IMR-90 (cell line): ENCODE measurements around the gene UBL7. TPM values are rescaled to one million over a fixed set of nuclear protein-coding genes. Genes with fewer than 3 reads are reported as not detected.

ENCODE experiments used
- ATAC-seq: fragments of 200-7000 bp; cut with Tn5 transposase; 2 replicates; pipeline ENCODE4 v1.9.1; 2020; ENCODE audit warnings: low read depth, mild to moderate bottlenecking, moderate library complexity
- BruUV-seq: library from RNA; stranded (reverse); fragments of 400-500 nt; replicated peaks from 2 replicates; lab custom pipeline; 2021; lab: Mats Ljungman, UMichigan
- CTCF ChIA-PET: fragments of 300-600 bp; formaldehyde crosslinking; extraction: SDS; loops from one replicate; lab custom pipeline; 2021; ENCODE audit warnings: antibody characterized with exemption; lab: Yijun Ruan, JAX
- POLR2A ChIA-PET: fragments of 300-600 bp; sonication (Branson Sonifier 250); formaldehyde crosslinking; loops from one replicate; lab custom pipeline; 2022; ENCODE audit warnings: antibody characterized with exemption; ENCODE audit not compliant: unreplicated experiment; lab: Charles Lee
- DNase-seq: peaks from one replicate; pipeline ENCODE4 v3.0.0; 2013
- H2AFZ ChIP-seq: replicated peaks from 2 replicates; pipeline ENCODE3; 2013; ENCODE audit warnings: low read length, mild to moderate bottlenecking; ENCODE audit not compliant: poor library complexity
- H2AK5ac ChIP-seq: 2 replicates; pipeline ENCODE4 v1.6.1; 2013; ENCODE audit warnings: low read depth, low read length, inconsistent platforms
- H2AK9ac ChIP-seq: replicated peaks from 2 replicates; pipeline ENCODE3; 2013; ENCODE audit warnings: mild to moderate bottlenecking, low read depth, low read length, moderate library complexity; ENCODE audit not compliant: poor library complexity
- H2BK120ac ChIP-seq: 2 replicates; pipeline ENCODE4 v1.6.1; 2013; ENCODE audit warnings: low read depth, low read length, inconsistent platforms
- H2BK15ac ChIP-seq: 3 replicates; pipeline ENCODE4 v1.6.1; 2013; ENCODE audit warnings: low read depth, low read length, inconsistent platforms
- H2BK20ac ChIP-seq: 2 replicates; pipeline ENCODE4 v1.6.1; 2013; ENCODE audit warnings: low read depth, mild to moderate bottlenecking, inconsistent platforms, low read length, moderate library complexity
- H2BK5ac ChIP-seq: 2 replicates; pipeline ENCODE4 v1.6.1; 2013; ENCODE audit warnings: mild to moderate bottlenecking, low read depth, low read length, inconsistent platforms; ENCODE audit not compliant: poor library complexity, severe bottlenecking
- H3K14ac ChIP-seq: replicated peaks from 2 replicates; pipeline ENCODE4 v1.6.1; 2013; ENCODE audit warnings: low read depth, low read length, inconsistent platforms
- H3K18ac ChIP-seq: 2 replicates; pipeline ENCODE4 v1.6.1; 2013; ENCODE audit warnings: low read depth, low read length, control low read depth
- H3K23ac ChIP-seq: 2 replicates; pipeline ENCODE4 v1.6.1; 2013; ENCODE audit warnings: low read depth, low read length, inconsistent platforms
- H3K27ac ChIP-seq: 2 replicates; pipeline ENCODE4 v1.5.1; 2013; ENCODE audit warnings: mild to moderate bottlenecking, control low read depth, low read length; ENCODE audit not compliant: insufficient read depth
- H3K27me3 ChIP-seq: 2 replicates; pipeline ENCODE4 v1.6.1; 2013; ENCODE audit warnings: low read length; ENCODE audit not compliant: control insufficient read depth, insufficient read depth
- H3K36me3 ChIP-seq: 2 replicates; pipeline ENCODE4 v1.6.1; 2013; ENCODE audit warnings: low read length, mixed read lengths; ENCODE audit not compliant: control insufficient read depth, insufficient read depth
- H3K4ac ChIP-seq: 2 replicates; pipeline ENCODE4 v1.6.1; 2013; ENCODE audit warnings: low read depth, low read length, inconsistent platforms
- H3K4me1 ChIP-seq: 2 replicates; pipeline ENCODE4 v1.6.1; 2013; ENCODE audit warnings: low read length, mixed read lengths; ENCODE audit not compliant: control insufficient read depth, insufficient read depth
- H3K4me2 ChIP-seq: 2 replicates; pipeline ENCODE4 v1.6.1; 2013; ENCODE audit warnings: low read depth, mild to moderate bottlenecking, control low read depth, low read length, moderate library complexity
- H3K4me3 ChIP-seq: 2 replicates; pipeline ENCODE4 v1.5.1; 2013; ENCODE audit warnings: low read depth, mild to moderate bottlenecking, control low read depth, low read length, moderate library complexity; ENCODE audit not compliant: insufficient read depth
- H3K56ac ChIP-seq: 2 replicates; pipeline ENCODE4 v1.6.1; 2013; ENCODE audit warnings: low read length, inconsistent platforms; ENCODE audit not compliant: insufficient read depth; ENCODE audit errors: extremely low read depth
- H3K79me1 ChIP-seq, 2 experiments: 2 replicates each; pipeline ENCODE4 v1.6.1; 2013; ENCODE audit warnings: low read length in 2 of 2, inconsistent platforms in 1 of 2, low read depth in 1 of 2
- H3K9ac ChIP-seq: 2 replicates; pipeline ENCODE4 v1.6.1; 2013; ENCODE audit warnings: low read depth, low read length, control low read depth
- H3K9me1 ChIP-seq: 2 replicates; pipeline ENCODE4 v1.6.1; 2013; ENCODE audit warnings: low read length, inconsistent platforms; ENCODE audit not compliant: insufficient read depth
- H3K9me3 ChIP-seq: 2 replicates; pipeline ENCODE4 v1.6.1; 2013; ENCODE audit warnings: low read length; ENCODE audit not compliant: control insufficient read depth, insufficient read depth
- H4K20me1 ChIP-seq: 2 replicates; pipeline ENCODE4 v1.6.1; 2013; ENCODE audit warnings: low read length, inconsistent platforms; ENCODE audit not compliant: insufficient read depth
- H4K5ac ChIP-seq: 2 replicates; pipeline ENCODE4 v1.6.1; 2013; ENCODE audit warnings: mild to moderate bottlenecking, low read depth, low read length, control low read depth
- H4K8ac ChIP-seq, 2 experiments: 2 replicates each; pipeline ENCODE4 v1.6.1; 2013; ENCODE audit warnings: low read depth in 2 of 2, low read length in 2 of 2, control low read depth in 1 of 2, inconsistent platforms in 1 of 2
- H4K91ac ChIP-seq: 2 replicates; pipeline ENCODE4 v1.6.1; 2013; ENCODE audit warnings: low read depth, low read length, inconsistent platforms; ENCODE audit not compliant: insufficient read depth
- BHLHE40 ChIP-seq: fragments of 150-350 bp; IDR thresholded peaks from 2 replicates; pipeline ENCODE4 v1.6.1; 2016; ENCODE audit warnings: mild to moderate bottlenecking, low read depth, low read length
- FOS ChIP-seq: fragments of 150-350 bp; IDR thresholded peaks from 2 replicates; pipeline ENCODE4 v1.6.1; 2016; ENCODE audit warnings: low read depth, low read length
- NFE2L2 ChIP-seq: fragments of 150-350 bp; IDR thresholded peaks from 2 replicates; pipeline ENCODE4 v1.6.1; 2016; ENCODE audit warnings: low read depth, mild to moderate bottlenecking, low read length
- POLR2A ChIP-seq: IDR thresholded peaks from 2 replicates; pipeline ENCODE4 v1.6.1; 2012; ENCODE audit warnings: mild to moderate bottlenecking, low read depth, low read length
- RAD21 ChIP-seq: IDR thresholded peaks from 2 replicates; pipeline ENCODE4 v1.6.1; 2012; ENCODE audit warnings: low read length, improper control_type of control experiment
- RCOR1 ChIP-seq: IDR thresholded peaks from 2 replicates; pipeline ENCODE4 v1.6.1; 2012; ENCODE audit warnings: mild to moderate bottlenecking, low read length, improper control_type of control experiment; ENCODE audit not compliant: insufficient replicate concordance
- RFX5 ChIP-seq: IDR thresholded peaks from 2 replicates; pipeline ENCODE4 v1.8.0; 2012; ENCODE audit warnings: low read depth, mild to moderate bottlenecking, low read length, moderate library complexity
- SMC3 ChIP-seq: fragments of 150-350 bp; IDR thresholded peaks from 2 replicates; pipeline ENCODE4 v1.6.1; 2016; ENCODE audit warnings: low read depth, mild to moderate bottlenecking, antibody characterized with exemption, low read length, moderate library complexity
- WGBS, 2 experiments: methylation state at CpG; one replicate each; pipeline versions ENCODE4 v1.1.5 to v1.1.7; 2013; ENCODE audit warnings: missing lambda C conversion rate in 2 of 2; ENCODE audit not compliant: insufficient read length in 1 of 2; ENCODE audit errors: extremely low coverage in 2 of 2; 5-methylcytosine and 5-hydroxymethylcytosine counted together
- dilution Hi-C: fragments of 300-500 bp; cut with HindIII; formaldehyde crosslinking; loops from one replicate; pipeline ENCODE4 v1.14.3; 2018; ENCODE audit warnings: low sequenced_read_pairs; ENCODE audit not compliant: unreplicated experiment
- in situ Hi-C: fragments of 300-500 bp; cut with MboI; formaldehyde crosslinking; loops from 3 replicates; pipeline ENCODE4 v1.14.3; 2019; ENCODE audit warnings: low sequenced_read_pairs, inconsistent platforms, mixed read lengths
- intact Hi-C: fragments of 100-400 bp; cut with micrococcal nuclease; formaldehyde crosslinking; loops from 2 replicates; pipeline ENCODE4 v1.10.0; 2022
- polyA plus RNA-seq, 3 experiments: library from polyadenylated mRNA; depleted of rRNA; stranded (reverse); fragments of >200 nt; gene quantifications; 2 replicates each; pipeline ENCODE4 v1.2.3, GENCODE V29; 2012; ENCODE audit warnings: low replicate concordance in 1 of 3
- total RNA-seq: library from RNA; depleted of rRNA; stranded (reverse); fragments of >200 nt; gene quantifications from 2 replicates; pipeline ENCODE4 v1.2.3, GENCODE V29; 2012
- TF ChIP-seq, protein P1 (sequence below): fragments of 150-350 bp; IDR thresholded peaks from 2 replicates; pipeline ENCODE4 v1.6.1; 2017; ENCODE audit warnings: mild to moderate bottlenecking, antibody characterized with exemption, low read length, low read depth
- TF ChIP-seq, protein P2 (sequence below): fragments of 150-350 bp; IDR thresholded peaks from 2 replicates; pipeline ENCODE4 v1.6.1; 2016; ENCODE audit warnings: low read depth, mild to moderate bottlenecking, low read length, moderate library complexity, borderline replicate concordance

UBL7 gene
- total and polyA plus RNA-seq, 2 of the 4 experiments (the other 2 are of a cell fraction): 68.1 to 78.4 TPM

DNA sequence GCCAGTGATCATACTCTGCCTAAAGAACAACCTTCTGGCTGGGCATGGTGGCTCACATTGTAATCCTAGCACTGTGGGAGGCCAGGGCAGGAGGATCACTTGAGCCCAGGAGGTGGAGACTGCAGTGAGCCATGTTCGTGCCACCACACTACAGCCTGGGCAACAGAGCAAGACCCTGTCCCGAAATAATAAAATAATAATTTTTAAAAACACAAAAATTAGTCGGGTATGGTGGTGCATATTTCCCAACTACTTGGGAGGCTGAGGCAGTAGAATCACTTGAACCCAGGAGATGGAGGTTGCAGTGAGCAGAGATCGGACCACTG is 45.5 kb upstream of the UBL7 start:
- Histone ChIP-seq H3K9me1 (peaks cover 4% of the 10 kb centered on the region; the same call in 1 of the 2 replicates), H2BK5ac (peak overlapping the region; percentile 58), H2BK120ac (no peak overlapping the region), H4K5ac (no peak overlapping the region; the same call in 1 of the 2 replicates), H3K9me3 (no peaks in the 10 kb centered on the region), H3K9ac (no peak overlapping the region), H4K91ac (no peak overlapping the region; the same call in 1 of the 2 replicates), H3K27me3 (no peaks in the 10 kb centered on the region), H2BK20ac (no peak overlapping the region), H2BK15ac (peak overlapping the region; percentile 45; the same call in 2 of the 3 replicates), H3K36me3 (no peaks in the 10 kb centered on the region), H2AK5ac (peak overlapping the region; percentile 80; the same call in 1 of the 2 replicates), H2AK9ac (no peak overlapping the region), H3K4me1 (peaks cover 6% of the 10 kb centered on the region; the same call in 1 of the 2 replicates), H3K4me2 (no peak overlapping the region), H4K8ac (no peak overlapping the region), H3K56ac (no peak overlapping the region), H4K20me1 (0 out of 2 replicates have a peak, but pooled peaks cover 3% of the 10 kb centered on the region), H3K27ac (no peak overlapping the region), H3K4ac (no peak overlapping the region), H3K14ac (no peak overlapping the region), H3K4me3 (no peak overlapping the region), H3K18ac (no peak overlapping the region), H2AFZ (peak overlapping the region; percentile 49), H3K79me1 (no peaks in the 10 kb centered on the region), H3K23ac (no peak overlapping the region)
- in situ Hi-C loops (no loop called here), dilution Hi-C loops (no loop called here), intact Hi-C loops (no loop called here)
- no peak for DNase-seq
- ATAC-seq: no peak
- ChIA-PET POLR2A (no interaction called here), CTCF (interaction anchor here (0.7 kb wide), 1 partner anchor 13 kb away, joined by 3 read pairs; no protein-coding TSS in a partner anchor)
- no TSS peak for BruUV-seq
- no CpG with 5 or more reads among the region's 4 CpGs for WGBS, 2 experiments
- TF ChIP-seq RCOR1 (no peak), SMC3 (no peak), FOS (no peak), POLR2A (no peak), RFX5 (no peak), RAD21 (no peak), BHLHE40 (no peak), NFE2L2 (no peak)
- TF ChIP-seq, protein P1, sequence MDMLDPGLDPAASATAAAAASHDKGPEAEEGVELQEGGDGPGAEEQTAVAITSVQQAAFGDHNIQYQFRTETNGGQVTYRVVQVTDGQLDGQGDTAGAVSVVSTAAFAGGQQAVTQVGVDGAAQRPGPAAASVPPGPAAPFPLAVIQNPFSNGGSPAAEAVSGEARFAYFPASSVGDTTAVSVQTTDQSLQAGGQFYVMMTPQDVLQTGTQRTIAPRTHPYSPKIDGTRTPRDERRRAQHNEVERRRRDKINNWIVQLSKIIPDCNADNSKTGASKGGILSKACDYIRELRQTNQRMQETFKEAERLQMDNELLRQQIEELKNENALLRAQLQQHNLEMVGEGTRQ: no peak
- TF ChIP-seq, protein P2, sequence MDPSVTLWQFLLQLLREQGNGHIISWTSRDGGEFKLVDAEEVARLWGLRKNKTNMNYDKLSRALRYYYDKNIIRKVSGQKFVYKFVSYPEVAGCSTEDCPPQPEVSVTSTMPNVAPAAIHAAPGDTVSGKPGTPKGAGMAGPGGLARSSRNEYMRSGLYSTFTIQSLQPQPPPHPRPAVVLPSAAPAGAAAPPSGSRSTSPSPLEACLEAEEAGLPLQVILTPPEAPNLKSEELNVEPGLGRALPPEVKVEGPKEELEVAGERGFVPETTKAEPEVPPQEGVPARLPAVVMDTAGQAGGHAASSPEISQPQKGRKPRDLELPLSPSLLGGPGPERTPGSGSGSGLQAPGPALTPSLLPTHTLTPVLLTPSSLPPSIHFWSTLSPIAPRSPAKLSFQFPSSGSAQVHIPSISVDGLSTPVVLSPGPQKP: no peak
